Epidermal melanocyte (primary cell): Measurements from ENCODE around the gene SSBP3.
"Not testable (repeated sequence)": the region's sequence is repeated elsewhere in the genome, so short reads cannot be mapped to it uniquely, and the experiment has no call there.

Experiments used
- DNase-seq: peaks from one replicate; pipeline ENCODE4 v3.0.0; 2011; ENCODE audit warnings: low spot score; ENCODE audit not compliant: insufficient read length

Gene SSBP3

DNA sequence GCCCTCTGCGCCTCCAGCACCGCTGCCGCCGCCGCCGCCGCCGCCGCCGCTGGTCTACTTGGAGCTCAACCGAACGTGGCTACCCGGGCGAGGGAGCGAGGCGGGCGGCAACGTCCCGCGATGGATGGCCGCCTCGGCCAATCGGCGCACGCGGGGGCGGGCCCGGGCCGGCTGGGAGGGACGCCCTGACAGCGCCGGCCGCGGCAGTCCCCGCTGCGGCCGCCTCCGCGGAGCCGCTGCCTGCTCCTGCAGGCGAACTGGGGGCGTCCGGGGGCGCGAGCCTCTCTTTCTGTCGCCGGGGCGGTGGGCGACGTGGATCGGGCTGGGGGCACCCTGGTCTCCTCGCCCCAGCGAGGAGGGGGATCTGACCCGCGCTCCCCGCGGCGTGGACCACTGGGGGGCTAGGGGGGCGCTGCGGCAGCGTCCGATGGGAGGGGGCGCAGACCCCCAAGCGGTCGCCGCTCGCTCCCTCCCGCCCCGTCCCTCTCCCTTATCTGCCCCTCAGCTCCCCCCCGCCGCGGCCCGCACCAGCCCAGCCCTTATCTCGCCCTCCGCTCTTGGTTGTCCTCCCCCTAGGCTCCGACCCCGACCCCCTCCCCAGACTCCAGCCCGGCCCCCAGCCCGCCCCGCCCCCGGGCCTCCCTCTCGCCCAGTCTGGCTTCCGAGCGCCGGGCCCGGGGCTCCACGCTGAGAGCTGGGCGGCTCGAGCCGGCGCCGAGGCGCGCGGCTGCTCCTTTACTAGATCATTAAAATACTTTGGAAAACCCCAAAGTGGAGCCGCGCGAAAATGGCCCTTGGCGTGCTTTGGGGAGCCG, at the start of gene SSBP3:
SSBP3 (minus strand) TSS at position 56 of the 815 bp plus-strand sequence.
- DNase-seq, result peak; percentile 91

- no peak for DNase-seq
These were observed 47.3 kb upstream of the SSBP3 start for GRCh38 chr1:54453509-54453908.

DNA sequence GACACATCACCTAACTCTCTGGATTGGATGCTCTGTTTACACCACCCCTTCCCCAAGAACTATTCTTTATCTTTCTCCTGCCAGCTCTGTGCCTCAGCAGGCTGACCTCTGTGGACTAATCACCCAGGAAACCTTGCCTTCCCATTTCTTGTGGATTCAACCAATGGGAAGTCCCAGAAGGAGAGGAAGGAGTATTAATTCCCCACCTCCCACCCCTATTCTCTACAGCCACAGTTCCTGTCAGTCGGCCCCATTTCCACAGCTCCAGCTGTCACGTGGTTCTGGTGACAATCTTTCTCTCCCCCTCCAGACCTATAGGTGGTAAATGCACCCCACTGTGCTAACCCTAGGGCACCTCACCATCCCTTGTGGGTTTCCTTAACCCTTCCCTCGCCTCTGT, 46.8 kb upstream of the SSBP3 start:
- no peak for DNase-seq

DNA sequence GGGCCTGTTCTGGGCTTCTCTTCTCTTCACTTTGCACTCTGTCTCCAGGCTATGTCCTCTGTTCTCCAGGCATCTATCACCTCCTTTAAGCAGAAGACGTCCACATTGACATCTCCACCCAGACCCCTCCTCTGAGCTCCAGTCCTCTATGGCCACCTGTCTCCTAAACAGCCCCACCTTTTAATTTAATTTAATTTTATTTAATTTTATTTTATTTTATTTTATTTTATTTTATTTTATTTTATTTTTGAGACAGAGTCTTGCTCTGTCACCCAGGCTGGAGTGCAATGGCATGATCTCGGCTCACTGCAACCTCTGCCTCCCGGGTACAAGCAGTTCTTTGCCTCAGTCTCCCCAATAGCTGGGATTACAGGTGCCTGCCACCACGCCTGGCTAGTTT, 43.2 kb upstream of the SSBP3 start:
- DNase-seq, result not testable (repeated sequence)

DNA sequence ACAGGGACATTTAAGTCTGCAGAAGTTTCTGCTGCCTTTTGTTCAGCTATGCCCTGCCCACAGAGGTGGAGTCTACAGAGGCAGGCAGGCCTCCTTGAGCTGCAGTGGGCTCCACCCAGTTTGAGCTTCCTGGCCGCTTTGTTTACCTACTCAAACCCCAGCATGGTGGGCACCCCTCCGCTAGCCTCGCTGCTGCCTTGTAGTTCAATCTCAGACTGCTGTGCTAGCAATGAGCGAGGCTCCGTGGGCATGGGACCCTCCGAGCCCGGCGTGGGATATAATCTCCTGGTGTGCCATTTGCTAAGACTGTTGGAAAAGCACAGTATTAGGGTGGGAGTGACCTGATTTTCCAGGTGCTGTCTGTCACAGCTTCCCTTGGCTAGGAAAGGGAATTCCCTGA, 42.6 kb upstream of the SSBP3 start:
- not testable (repeated sequence) for DNase-seq

- not testable (repeated sequence) for DNase-seq
These were observed 40.9 kb upstream of the SSBP3 start for GRCh38 chr1:54447081-54447480.

DNA sequence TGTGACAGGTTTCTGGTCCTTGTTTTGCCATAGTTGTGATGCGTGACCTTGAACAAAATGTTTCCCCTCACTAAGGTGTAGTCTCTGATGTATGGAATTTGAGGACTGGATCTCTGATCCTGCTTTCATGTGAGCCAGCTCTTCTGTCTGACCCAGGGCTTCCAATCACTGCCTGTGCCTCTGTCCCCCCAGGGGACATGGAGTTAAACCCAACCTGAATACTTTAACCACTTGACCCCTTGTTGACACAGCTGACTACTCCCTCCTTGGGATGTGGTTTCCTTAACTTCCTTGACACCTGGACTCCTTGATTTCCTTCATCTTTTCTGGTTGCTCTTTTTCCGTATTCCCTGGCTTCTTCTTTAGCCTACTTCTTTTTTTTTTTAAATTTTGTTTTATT, 36.0 kb upstream of the SSBP3 start:
- no peak for DNase-seq

DNA sequence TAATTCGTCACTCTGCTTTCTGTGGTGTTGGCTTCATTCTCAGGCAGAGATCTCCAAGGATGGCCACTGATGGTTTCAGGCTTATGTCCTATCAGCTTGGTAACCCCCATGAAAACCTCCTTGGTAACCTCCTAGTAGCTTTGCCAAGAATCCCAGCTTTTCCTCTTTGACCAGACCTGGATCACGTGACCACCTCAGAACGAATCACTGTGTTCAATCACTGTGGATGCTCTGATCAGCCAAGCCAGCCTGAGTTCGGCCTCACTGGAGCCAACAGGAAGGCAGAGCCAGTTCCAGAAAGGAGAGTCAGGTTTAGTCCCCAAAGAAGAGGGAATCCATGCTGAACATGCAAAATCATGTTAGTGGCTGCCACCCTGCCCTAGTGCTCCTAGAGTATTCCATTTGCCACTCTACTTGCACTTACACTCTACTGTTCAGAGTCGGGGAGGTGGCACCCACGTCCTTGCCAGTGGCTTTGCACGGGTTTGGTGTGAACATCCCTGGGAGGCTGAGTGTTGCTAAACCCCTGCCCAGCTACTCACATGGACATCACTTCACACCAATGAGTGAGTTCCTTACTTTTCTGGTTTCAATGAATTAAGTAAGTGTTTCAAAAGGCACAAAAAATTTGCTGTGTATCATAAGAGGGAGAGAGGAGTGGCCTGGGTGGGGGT, 33.5 kb upstream of the SSBP3 start:
- no peak for DNase-seq

- DNase-seq, result no peak
These were observed 31.6 kb upstream of the SSBP3 start for GRCh38 chr1:54437783-54438182.

DNA sequence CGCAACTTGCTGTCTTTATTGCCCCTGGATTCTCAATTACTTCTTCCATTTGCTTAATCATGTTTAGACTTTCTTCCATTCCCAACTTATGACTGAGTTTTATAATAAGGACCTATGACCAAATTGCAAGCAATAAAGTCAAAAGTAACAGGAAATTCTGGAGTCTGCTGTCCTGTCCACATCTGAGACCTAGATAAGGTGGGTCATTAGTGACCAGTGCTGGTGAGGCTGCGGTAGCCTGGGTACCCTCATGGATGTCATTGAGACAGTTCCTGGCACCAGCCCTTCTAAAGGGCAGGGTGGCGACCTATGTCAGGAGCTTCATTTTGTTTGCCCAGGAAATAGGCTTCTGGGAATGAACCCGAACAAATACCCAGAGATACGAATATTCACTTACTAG, 30.6 kb upstream of the SSBP3 start:
- no peak for DNase-seq

GRCh38 chr1:54429838-54430237, 23.6 kb upstream of the SSBP3 start:
- no peak for DNase-seq

DNA sequence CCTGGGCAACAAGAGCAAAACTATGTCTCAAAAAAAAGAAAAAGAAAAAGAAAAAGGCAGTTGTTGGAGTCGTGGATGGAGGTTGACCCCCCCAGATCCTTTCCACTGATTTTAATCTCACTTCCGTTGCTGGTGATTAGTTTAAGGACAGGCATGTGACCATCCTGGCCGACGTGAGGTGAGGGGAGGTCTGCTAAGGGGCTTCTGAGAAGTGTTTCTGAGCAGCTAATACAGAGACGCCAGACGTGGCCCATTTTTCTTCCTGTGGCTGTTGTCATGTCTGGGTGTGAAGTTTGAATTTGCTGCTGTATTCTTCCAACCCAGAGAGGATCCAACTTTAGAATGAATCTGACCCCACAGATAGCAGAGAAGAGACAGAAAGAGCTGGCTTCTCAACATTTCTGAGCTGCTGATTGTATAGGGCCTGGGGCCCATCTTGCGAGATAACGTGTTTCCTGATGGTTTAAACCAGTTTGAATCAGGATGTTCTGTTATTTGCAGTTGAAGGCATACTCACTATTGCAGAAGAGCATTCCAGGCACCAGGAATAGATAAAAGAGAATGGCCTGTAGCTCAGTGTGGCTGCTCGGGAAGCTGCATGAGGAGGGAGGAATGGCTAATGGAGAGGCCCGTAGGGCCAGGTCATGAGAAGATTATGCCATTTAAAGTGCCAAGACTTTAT, 22.8 kb upstream of the SSBP3 start:
- DNase-seq, result no peak

- DNase-seq, result no peak
These were observed 19.0 kb upstream of the SSBP3 start for GRCh38 chr1:54425152-54425584.

GRCh38 chr1:54424398-54424797, 18.2 kb upstream of the SSBP3 start:
- DNase-seq, result no peak

DNA sequence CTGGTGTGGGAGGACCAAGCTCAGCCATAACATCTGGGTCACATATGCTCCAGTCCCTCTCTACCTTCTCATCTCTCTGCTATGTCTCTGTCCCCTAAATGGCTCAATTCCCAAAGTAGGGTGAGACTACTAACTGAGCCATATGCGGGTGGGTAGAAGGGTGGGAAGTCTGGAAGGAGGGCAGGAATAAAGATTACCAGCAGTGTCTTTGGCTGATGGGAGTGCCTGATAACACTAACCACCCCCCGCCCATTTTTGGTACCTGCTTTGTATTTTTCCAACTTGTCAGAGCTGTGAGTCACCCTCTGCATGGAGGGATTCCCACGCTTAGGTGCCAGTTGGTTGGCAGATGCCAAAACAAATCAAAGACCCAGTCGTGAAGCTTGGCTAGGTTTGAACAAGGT, 14.9 kb upstream of the SSBP3 start:
- DNase-seq, result no peak

DNA sequence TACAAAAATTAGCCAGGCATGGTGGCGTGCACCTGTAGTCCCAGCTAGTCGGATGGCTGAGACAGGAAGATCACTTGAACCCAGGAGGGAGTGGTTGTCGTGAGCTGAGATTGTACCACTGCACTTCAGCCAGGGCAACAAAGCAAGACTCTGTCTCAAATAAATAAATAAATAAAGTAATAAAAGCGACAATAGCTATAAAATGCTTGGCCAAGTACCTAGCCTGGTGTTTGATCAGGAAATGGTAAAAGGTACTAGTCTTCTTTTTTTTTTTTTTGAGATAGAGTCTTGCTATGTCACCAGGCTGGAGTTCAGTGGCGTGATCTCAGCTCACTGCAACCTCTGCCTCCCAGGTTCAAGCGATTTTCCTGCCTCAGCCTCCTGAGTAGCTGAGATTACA, 12.4 kb upstream of the SSBP3 start:
- not testable (repeated sequence) for DNase-seq

DNA sequence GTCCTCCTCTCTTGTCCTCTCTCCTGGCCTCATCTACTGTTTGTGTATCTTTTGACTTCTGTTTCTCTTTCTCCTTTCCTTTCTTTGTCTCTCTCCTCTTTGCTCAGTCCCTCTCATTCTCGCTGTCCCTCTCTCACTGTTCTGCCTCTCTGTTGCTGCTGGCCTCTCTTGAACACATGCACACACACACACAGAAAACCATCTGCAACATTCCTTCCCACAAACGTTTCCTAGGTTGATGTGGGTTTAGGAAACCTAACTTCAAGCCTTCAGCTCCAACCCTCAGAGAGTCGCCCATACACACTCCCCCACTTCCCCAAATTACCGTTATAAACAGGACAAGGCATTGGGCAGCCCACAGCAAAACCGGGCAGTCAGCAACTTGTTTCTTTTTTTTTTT, 10.9 kb upstream of the SSBP3 start:
- no peak for DNase-seq

GRCh38 chr1:54416435-54416834, 10.2 kb upstream of the SSBP3 start:
- no peak for DNase-seq

- DNase-seq, result no peak
These were observed 9.8 kb upstream of the SSBP3 start for GRCh38 chr1:54415991-54416390.

DNA sequence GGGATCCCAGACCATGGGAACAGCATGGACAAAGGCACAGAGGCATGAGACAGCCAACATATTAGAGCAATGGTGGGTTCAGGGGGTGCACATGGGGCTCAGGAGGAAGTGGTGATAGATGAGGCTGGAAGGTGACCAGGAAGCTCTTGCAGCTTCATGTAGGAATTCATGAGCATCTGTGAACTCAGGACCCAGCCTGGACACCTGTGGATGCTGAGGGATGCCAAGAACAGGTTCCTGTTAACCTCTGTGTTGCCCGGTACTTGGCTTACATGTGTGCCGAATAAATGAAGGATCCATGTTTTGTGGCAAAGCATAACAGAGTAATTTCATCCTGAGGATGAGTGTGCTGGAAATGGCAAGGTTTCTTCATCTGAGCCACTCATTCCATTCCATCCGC, 9.3 kb upstream of the SSBP3 start:
- no peak for DNase-seq

GRCh38 chr1:54413732-54414131, 7.5 kb upstream of the SSBP3 start:
- DNase-seq, result no peak

DNA sequence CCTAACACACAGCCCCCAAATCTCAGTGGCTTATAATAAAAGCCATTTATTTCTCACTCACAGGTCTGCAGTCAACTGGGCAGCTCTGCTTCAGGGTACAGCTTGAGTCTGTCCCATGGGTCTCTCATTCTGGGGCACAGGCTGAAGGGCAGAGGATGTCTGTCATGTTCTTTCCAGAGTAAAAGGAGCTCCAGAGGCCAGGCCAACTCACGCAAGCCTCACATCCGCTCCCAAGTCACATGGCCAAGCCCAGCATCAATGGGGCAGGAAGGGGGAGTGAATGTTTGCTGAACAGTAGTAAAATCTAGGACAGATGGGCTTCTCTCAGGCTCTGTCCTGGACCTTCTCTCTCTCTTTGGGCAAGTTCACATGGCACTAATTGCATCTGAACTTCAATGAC, 7.1 kb upstream of the SSBP3 start:
- DNase-seq, result peak; percentile 60
